DND-41 (cell line): ENCODE measurements around the gene AADACL3.

Experiments
- ATAC-seq: fragments of 200-7000 bp; cut with Tn5 transposase; 3 replicates; pipeline ENCODE4 v1.9.1; 2021; ENCODE audit warnings: low read depth; ENCODE audit not compliant: insufficient read depth
- DNase-seq: peaks from one replicate; pipeline ENCODE4 v3.0.0-alpha.2; 2020
- H2AFZ ChIP-seq: 2 replicates; pipeline ENCODE4 v1.6.0; 2012; ENCODE audit warnings: low read depth, low read length
- H3K27ac ChIP-seq: 2 replicates; pipeline ENCODE4 v1.5.1; 2012; ENCODE audit warnings: low read length, inconsistent platforms
- H3K27me3 ChIP-seq: fragments of 200-600 bp; sonication (generic); 2 replicates; pipeline ENCODE4 v1.6.0; 2012; ENCODE audit warnings: low read length, mild to moderate bottlenecking, inconsistent platforms; ENCODE audit not compliant: insufficient read depth, poor library complexity
- H3K36me3 ChIP-seq: 2 replicates; pipeline ENCODE4 v1.5.1; 2012; ENCODE audit warnings: low read length, inconsistent platforms; ENCODE audit not compliant: insufficient read depth
- H3K4me1 ChIP-seq: 2 replicates; pipeline ENCODE4 v1.5.1; 2012; ENCODE audit warnings: mild to moderate bottlenecking, low read length; ENCODE audit not compliant: insufficient read depth
- H3K4me2 ChIP-seq: 2 replicates; pipeline ENCODE4 v1.6.0; 2012; ENCODE audit warnings: mild to moderate bottlenecking, moderate library complexity, low read length, inconsistent platforms; ENCODE audit not compliant: insufficient read depth
- H3K4me3 ChIP-seq, 2 experiments: fragments of 200-600 bp in 1 of 2; shearing (Covaris generic) in 1 of 2; 2 replicates each; pipeline ENCODE4 v1.5.1; 2012 to 2016; ENCODE audit warnings: inconsistent platforms in 2 of 2, low read length in 2 of 2, mild to moderate bottlenecking in 2 of 2, low read depth in 1 of 2, moderate library complexity in 1 of 2
- H3K79me2 ChIP-seq: 2 replicates; pipeline ENCODE4 v1.6.0; 2012; ENCODE audit warnings: low read length, inconsistent platforms; ENCODE audit not compliant: insufficient read depth
- H3K9ac ChIP-seq: 2 replicates; pipeline ENCODE4 v1.6.0; 2012; ENCODE audit warnings: low read depth, mild to moderate bottlenecking, inconsistent platforms, low read length, moderate library complexity
- H3K9me3 ChIP-seq: 2 replicates; pipeline ENCODE4 v1.5.1; 2012; ENCODE audit warnings: low read length, moderate library complexity, mild to moderate bottlenecking, inconsistent platforms; ENCODE audit not compliant: insufficient read depth, severe bottlenecking
- H4K20me1 ChIP-seq: 2 replicates; pipeline ENCODE4 v1.6.0; 2012; ENCODE audit warnings: low read length; ENCODE audit not compliant: insufficient read depth
- EZH2 ChIP-seq: IDR thresholded peaks from 3 replicates; pipeline ENCODE4 v1.6.1; 2012; ENCODE audit warnings: borderline replicate concordance, low read depth, mild to moderate bottlenecking, moderate library complexity, low read length, inconsistent platforms; ENCODE audit not compliant: severe bottlenecking
- TF ChIP-seq, protein P1 (sequence below): IDR thresholded peaks from 2 replicates; pipeline ENCODE4 v1.5.1; 2012; ENCODE audit warnings: borderline replicate concordance, low read length, moderate library complexity, mild to moderate bottlenecking; ENCODE audit not compliant: poor library complexity, severe bottlenecking; ENCODE audit errors: extremely low read depth

Gene AADACL3

DNA sequence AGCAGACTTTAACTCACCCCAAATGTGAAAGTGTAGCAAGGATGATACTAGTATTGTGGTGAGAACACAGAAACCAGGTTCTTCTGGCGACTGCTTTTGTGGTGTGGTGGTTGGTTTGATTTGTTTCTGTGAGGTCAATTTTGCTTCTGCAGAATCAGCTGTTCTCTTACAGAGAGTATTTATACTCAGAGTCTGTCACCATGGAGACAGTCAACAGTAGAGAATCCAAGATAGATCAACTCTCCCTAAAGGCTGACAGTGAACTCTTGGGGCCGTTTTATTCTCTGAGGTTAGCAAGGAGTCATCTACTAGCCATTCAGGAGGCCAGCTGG, 30.0 kb downstream of the AADACL3 start, which contains the start of gene CFAP107:
CFAP107 (plus strand) TSS at position 209 of the 332 bp plus-strand sequence. CDS start 231 bp downstream, outside the sequence.
- ATAC-seq (no peak), DNase-seq (no peak)
- H3K4me2 ChIP-seq, result no peak within 1 kb of the TSS
- H3K9me3 ChIP-seq, result peaks cover 16% of the 10 kb centered on the region
- H3K4me3 ChIP-seq, result no peak within 1 kb of the TSS
- H4K20me1 ChIP-seq, result no peaks in the 10 kb centered on the region
- TF ChIP-seq, protein P1, sequence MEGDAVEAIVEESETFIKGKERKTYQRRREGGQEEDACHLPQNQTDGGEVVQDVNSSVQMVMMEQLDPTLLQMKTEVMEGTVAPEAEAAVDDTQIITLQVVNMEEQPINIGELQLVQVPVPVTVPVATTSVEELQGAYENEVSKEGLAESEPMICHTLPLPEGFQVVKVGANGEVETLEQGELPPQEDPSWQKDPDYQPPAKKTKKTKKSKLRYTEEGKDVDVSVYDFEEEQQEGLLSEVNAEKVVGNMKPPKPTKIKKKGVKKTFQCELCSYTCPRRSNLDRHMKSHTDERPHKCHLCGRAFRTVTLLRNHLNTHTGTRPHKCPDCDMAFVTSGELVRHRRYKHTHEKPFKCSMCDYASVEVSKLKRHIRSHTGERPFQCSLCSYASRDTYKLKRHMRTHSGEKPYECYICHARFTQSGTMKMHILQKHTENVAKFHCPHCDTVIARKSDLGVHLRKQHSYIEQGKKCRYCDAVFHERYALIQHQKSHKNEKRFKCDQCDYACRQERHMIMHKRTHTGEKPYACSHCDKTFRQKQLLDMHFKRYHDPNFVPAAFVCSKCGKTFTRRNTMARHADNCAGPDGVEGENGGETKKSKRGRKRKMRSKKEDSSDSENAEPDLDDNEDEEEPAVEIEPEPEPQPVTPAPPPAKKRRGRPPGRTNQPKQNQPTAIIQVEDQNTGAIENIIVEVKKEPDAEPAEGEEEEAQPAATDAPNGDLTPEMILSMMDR, result no peak
- TF ChIP-seq EZH2, result no peak
- no peaks in the 10 kb centered on the region for H3K36me3 ChIP-seq
- H3K4me1 ChIP-seq, result peaks cover 7% of the 10 kb centered on the region; the same call in 1 of the 2 replicates
- no peak within 1 kb of the TSS for H3K27ac ChIP-seq
- no peaks in the 10 kb centered on the region for H3K79me2 ChIP-seq
- H2AFZ ChIP-seq, result no peak within 1 kb of the TSS
- peaks cover 7% of the 10 kb centered on the region for H3K27me3 ChIP-seq
- no peak within 1 kb of the TSS for H3K9ac ChIP-seq

GRCh38 chr1:12748778-12749355, 33.0 kb downstream of the AADACL3 start:
- Histone ChIP-seq H2AFZ (no peak overlapping the region), H3K27me3 (peaks cover 11% of the 10 kb centered on the region), H3K9me3 (peaks cover 16% of the 10 kb centered on the region), H3K9ac (no peak overlapping the region), H3K4me3 (no peak overlapping the region), H3K36me3 (no peaks in the 10 kb centered on the region), H4K20me1 (no peaks in the 10 kb centered on the region), H3K4me2 (no peak overlapping the region), H3K79me2 (no peaks in the 10 kb centered on the region), H3K4me1 (peaks cover 7% of the 10 kb centered on the region; the same call in 1 of the 2 replicates), H3K27ac (no peak overlapping the region)
- no peak for DNase-seq
- TF ChIP-seq, protein P1, result no peak
- no peak for TF ChIP-seq EZH2
- ATAC-seq, result no peak

- no peak for TF ChIP-seq EZH2
- TF ChIP-seq, protein P1, result no peak
- Histone ChIP-seq H3K27ac (no peak overlapping the region), H2AFZ (no peak overlapping the region), H4K20me1 (no peaks in the 10 kb centered on the region), H3K79me2 (no peaks in the 10 kb centered on the region), H3K36me3 (no peaks in the 10 kb centered on the region), H3K4me1 (no peaks in the 10 kb centered on the region), H3K27me3 (peaks cover 10% of the 10 kb centered on the region), H3K9ac (no peak overlapping the region), H3K4me3 (no peak overlapping the region), H3K4me2 (no peak overlapping the region), H3K9me3 (no peaks in the 10 kb centered on the region)
- ATAC-seq (no peak), DNase-seq (no peak)
Measured at GRCh38 chr1:12754738-12755137, 38.8 kb downstream of the AADACL3 start.
